GM23338 (cell line): ENCODE measurements around the gene ATG4B. TPM values are rescaled to one million over a fixed set of nuclear protein-coding genes. Genes with fewer than 3 reads are reported as not detected.

Experiments used
- ATAC-seq: fragments of 200-7000 bp; cut with Tn5 transposase; 3 replicates; pipeline ENCODE4 v1.9.1; 2020
- DNase-seq: peaks from one replicate; pipeline ENCODE4 v3.0.0-alpha.2; 2015; ENCODE audit warnings: low spot score
- H2AFZ ChIP-seq: fragments of 200-600 bp; sonication (generic); 2 replicates; pipeline ENCODE4 v1.8.0; 2016; ENCODE audit warnings: antibody characterized with exemption, mild to moderate bottlenecking, moderate library complexity
- H3F3A ChIP-seq: fragments of 200-600 bp; sonication (generic); replicated peaks from 2 replicates; pipeline ENCODE4 v1.8.0; 2017; ENCODE audit warnings: antibody characterized with exemption, mixed run types, low read depth
- H3K27ac ChIP-seq: fragments of 200-600 bp; sonication (generic); 2 replicates; pipeline ENCODE4 v1.6.1; 2016; ENCODE audit warnings: low read depth
- H3K27me3 ChIP-seq: fragments of 200-600 bp; sonication (generic); 2 replicates; pipeline ENCODE4 v1.8.0; 2016; ENCODE audit warnings: mild to moderate bottlenecking, mixed run types, moderate library complexity; ENCODE audit not compliant: insufficient read depth
- H3K36me3 ChIP-seq: fragments of 200-600 bp; sonication (generic); 2 replicates; pipeline ENCODE4 v1.8.0; 2016; ENCODE audit warnings: mild to moderate bottlenecking; ENCODE audit not compliant: insufficient read depth
- H3K4me1 ChIP-seq: fragments of 200-600 bp; sonication (generic); 2 replicates; pipeline ENCODE4 v1.8.0; 2016; ENCODE audit warnings: mild to moderate bottlenecking, moderate library complexity; ENCODE audit not compliant: insufficient read depth
- H3K4me2 ChIP-seq: fragments of 200-600 bp; sonication (generic); 2 replicates; pipeline ENCODE4 v1.7.1; 2017; ENCODE audit warnings: mixed run types
- H3K4me3 ChIP-seq: fragments of 200-600 bp; sonication (generic); 2 replicates; pipeline ENCODE4 v1.6.1; 2016; ENCODE audit warnings: mixed run types
- H3K79me2 ChIP-seq: fragments of 200-600 bp; sonication (generic); replicated peaks from 2 replicates; pipeline ENCODE4 v1.8.0; 2017; ENCODE audit warnings: mild to moderate bottlenecking; ENCODE audit not compliant: insufficient read depth
- H3K9me2 ChIP-seq: fragments of 200-600 bp; sonication (generic); 2 replicates; pipeline ENCODE4 v1.8.0; 2017; ENCODE audit not compliant: insufficient read depth
- H4K20me1 ChIP-seq: fragments of 200-600 bp; sonication (generic); replicated peaks from 2 replicates; pipeline ENCODE4 v1.8.0; 2017; ENCODE audit warnings: mild to moderate bottlenecking; ENCODE audit not compliant: insufficient read depth
- H3K27ac Mint-ChIP-seq: 2 replicates; pipeline ENCODE4 v1.8.0; 2020; ENCODE audit warnings: inconsistent platforms, mild to moderate bottlenecking, moderate library complexity, mixed read lengths
- H3K27me3 Mint-ChIP-seq: 3 replicates; pipeline ENCODE4 v1.8.0; 2022; ENCODE audit warnings: low read depth, mild to moderate bottlenecking, moderate library complexity, mixed read lengths, inconsistent platforms; ENCODE audit not compliant: insufficient read depth, poor library complexity
- H3K36me3 Mint-ChIP-seq: 3 replicates; pipeline ENCODE4 v1.8.0; 2021; ENCODE audit warnings: low read depth, mild to moderate bottlenecking, inconsistent platforms, moderate library complexity, mixed read lengths
- H3K4me1 Mint-ChIP-seq: 3 replicates; pipeline ENCODE4 v1.8.0; 2020; ENCODE audit warnings: mild to moderate bottlenecking, inconsistent platforms, mixed read lengths
- H3K4me3 Mint-ChIP-seq: 3 replicates; pipeline ENCODE4 v1.8.0; 2021; ENCODE audit warnings: moderate library complexity, mild to moderate bottlenecking, inconsistent platforms, mixed read lengths
- H3K9me3 Mint-ChIP-seq: 3 replicates; pipeline ENCODE4 v1.8.0; 2020; ENCODE audit warnings: moderate library complexity, mild to moderate bottlenecking, inconsistent platforms, mixed read lengths
- CREB1 ChIP-seq: fragments of 250-450 bp; sonication (Bioruptor Pico); IDR thresholded peaks from 2 replicates; pipeline ENCODE4 v1.5.0; 2020; ENCODE audit warnings: low read depth, mild to moderate bottlenecking, moderate library complexity
- EZH2 ChIP-seq: fragments of 200-600 bp; sonication (generic); IDR thresholded peaks from one replicate; pipeline ENCODE4 v1.8.0; 2017; ENCODE audit warnings: antibody characterized with exemption, mild to moderate bottlenecking, low read depth; ENCODE audit not compliant: unreplicated experiment
- EZH2phosphoT487 ChIP-seq: fragments of 200-600 bp; sonication (generic); IDR thresholded peaks from one replicate; pipeline ENCODE4 v1.8.1; 2018; ENCODE audit warnings: antibody characterized with exemption; ENCODE audit not compliant: unreplicated experiment
- JUNB ChIP-seq: IDR thresholded peaks from one replicate; pipeline ENCODE4 v1.6.1; 2016; ENCODE audit warnings: antibody characterized with exemption; ENCODE audit not compliant: unreplicated experiment
- NANOG ChIP-seq: IDR thresholded peaks from 2 replicates; pipeline ENCODE4 v1.6.1; 2016; ENCODE audit warnings: antibody characterized with exemption, borderline replicate concordance
- POLR2AphosphoS5 ChIP-seq: IDR thresholded peaks from 2 replicates; pipeline ENCODE4 v1.6.1; 2016; ENCODE audit warnings: antibody characterized with exemption, low read depth
- STAT1 ChIP-seq: IDR thresholded peaks from one replicate; pipeline ENCODE4 v1.6.1; 2016; ENCODE audit warnings: antibody characterized with exemption; ENCODE audit not compliant: unreplicated experiment
- ZNF114 ChIP-seq: fragments of 250-450 bp; sonication (Bioruptor Pico); IDR thresholded peaks from 2 replicates; pipeline ENCODE4 v1.5.0; 2020; ENCODE audit warnings: mild to moderate bottlenecking, moderate library complexity
- polyA plus RNA-seq: library from polyadenylated mRNA; unstranded; fragments of >200 nt; fragmentation: Nextera tagmentation; extraction: Ambion mirVana; gene quantifications from 2 replicates; pipeline ENCODE4 v1.2.1, GENCODE V29; 2016
- total RNA-seq: library from RNA; depleted of rRNA; stranded (reverse); fragments of >200 nt; shearing (Covaris generic); gene quantifications from 2 replicates; pipeline ENCODE4 v1.2.3, GENCODE V29; 2014
- TF ChIP-seq, protein P1 (sequence below), 2 experiments: fragments of 200-600 bp in 1 of 2; sonication (generic) in 1 of 2; conservative IDR thresholded peaks; 2 replicates each; pipeline versions ENCODE4 v1.5.1 to v1.6.1; 2016 to 2017; ENCODE audit warnings: antibody characterized with exemption in 2 of 2, low read depth in 2 of 2, mild to moderate bottlenecking in 2 of 2, moderate library complexity in 1 of 2
- TF ChIP-seq, protein P2 (sequence below): IDR thresholded peaks from one replicate; pipeline ENCODE4 v1.6.1; 2018; ENCODE audit warnings: antibody characterized with exemption; ENCODE audit not compliant: unreplicated experiment
- TF ChIP-seq, protein P3 (sequence below): fragments of 250-450 bp; sonication (Bioruptor Pico); IDR thresholded peaks from 2 replicates; pipeline ENCODE4 v1.5.0; 2020; ENCODE audit warnings: mild to moderate bottlenecking, moderate library complexity
- TF ChIP-seq, protein P4 (sequence below): IDR thresholded peaks from 2 replicates; pipeline ENCODE4 v1.6.1; 2016; ENCODE audit warnings: antibody characterized with exemption

Gene ATG4B
- total and polyA plus RNA-seq, 2 experiments from 2014 or later: 102 to 104 TPM

DNA sequence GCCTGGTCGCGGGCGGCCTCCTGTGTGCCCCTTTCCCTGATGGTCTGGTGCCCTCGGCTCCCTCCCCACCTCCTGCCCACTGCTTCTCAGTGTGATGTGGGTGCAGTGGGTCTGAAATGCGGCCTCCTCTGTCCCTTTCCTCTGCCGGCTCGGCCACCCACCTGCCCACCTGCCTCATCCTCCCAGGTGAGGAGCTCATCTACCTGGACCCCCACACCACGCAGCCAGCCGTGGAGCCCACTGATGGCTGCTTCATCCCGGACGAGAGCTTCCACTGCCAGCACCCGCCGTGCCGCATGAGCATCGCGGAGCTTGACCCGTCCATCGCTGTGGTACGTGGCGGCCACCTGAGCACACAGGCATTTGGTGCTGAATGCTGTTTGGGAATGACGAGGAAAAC is 30.9 kb downstream of the ATG4B start:
- Mint-ChIP-seq H3K4me3 (no peak overlapping the region), H3K9me3 (no peaks in the 10 kb centered on the region; the same call in 2 of the 3 replicates), H3K36me3 (peaks cover 45% of the 10 kb centered on the region), H3K27ac (no peak overlapping the region), H3K4me1 (peaks cover 4% of the 10 kb centered on the region; the same call in 2 of the 3 replicates), H3K27me3 (peaks cover 9% of the 10 kb centered on the region)
- DNase-seq (no peak), ATAC-seq (no peak)
- no peak for TF ChIP-seq NANOG
- TF ChIP-seq, protein P1, sequence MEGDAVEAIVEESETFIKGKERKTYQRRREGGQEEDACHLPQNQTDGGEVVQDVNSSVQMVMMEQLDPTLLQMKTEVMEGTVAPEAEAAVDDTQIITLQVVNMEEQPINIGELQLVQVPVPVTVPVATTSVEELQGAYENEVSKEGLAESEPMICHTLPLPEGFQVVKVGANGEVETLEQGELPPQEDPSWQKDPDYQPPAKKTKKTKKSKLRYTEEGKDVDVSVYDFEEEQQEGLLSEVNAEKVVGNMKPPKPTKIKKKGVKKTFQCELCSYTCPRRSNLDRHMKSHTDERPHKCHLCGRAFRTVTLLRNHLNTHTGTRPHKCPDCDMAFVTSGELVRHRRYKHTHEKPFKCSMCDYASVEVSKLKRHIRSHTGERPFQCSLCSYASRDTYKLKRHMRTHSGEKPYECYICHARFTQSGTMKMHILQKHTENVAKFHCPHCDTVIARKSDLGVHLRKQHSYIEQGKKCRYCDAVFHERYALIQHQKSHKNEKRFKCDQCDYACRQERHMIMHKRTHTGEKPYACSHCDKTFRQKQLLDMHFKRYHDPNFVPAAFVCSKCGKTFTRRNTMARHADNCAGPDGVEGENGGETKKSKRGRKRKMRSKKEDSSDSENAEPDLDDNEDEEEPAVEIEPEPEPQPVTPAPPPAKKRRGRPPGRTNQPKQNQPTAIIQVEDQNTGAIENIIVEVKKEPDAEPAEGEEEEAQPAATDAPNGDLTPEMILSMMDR (conservative IDR thresholded peaks at IDR 0.05; ENCODE audit: low read depth in 2 of 2): no peak
- TF ChIP-seq, protein P2, sequence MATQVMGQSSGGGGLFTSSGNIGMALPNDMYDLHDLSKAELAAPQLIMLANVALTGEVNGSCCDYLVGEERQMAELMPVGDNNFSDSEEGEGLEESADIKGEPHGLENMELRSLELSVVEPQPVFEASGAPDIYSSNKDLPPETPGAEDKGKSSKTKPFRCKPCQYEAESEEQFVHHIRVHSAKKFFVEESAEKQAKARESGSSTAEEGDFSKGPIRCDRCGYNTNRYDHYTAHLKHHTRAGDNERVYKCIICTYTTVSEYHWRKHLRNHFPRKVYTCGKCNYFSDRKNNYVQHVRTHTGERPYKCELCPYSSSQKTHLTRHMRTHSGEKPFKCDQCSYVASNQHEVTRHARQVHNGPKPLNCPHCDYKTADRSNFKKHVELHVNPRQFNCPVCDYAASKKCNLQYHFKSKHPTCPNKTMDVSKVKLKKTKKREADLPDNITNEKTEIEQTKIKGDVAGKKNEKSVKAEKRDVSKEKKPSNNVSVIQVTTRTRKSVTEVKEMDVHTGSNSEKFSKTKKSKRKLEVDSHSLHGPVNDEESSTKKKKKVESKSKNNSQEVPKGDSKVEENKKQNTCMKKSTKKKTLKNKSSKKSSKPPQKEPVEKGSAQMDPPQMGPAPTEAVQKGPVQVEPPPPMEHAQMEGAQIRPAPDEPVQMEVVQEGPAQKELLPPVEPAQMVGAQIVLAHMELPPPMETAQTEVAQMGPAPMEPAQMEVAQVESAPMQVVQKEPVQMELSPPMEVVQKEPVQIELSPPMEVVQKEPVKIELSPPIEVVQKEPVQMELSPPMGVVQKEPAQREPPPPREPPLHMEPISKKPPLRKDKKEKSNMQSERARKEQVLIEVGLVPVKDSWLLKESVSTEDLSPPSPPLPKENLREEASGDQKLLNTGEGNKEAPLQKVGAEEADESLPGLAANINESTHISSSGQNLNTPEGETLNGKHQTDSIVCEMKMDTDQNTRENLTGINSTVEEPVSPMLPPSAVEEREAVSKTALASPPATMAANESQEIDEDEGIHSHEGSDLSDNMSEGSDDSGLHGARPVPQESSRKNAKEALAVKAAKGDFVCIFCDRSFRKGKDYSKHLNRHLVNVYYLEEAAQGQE: no peak
- TF ChIP-seq POLR2AphosphoS5: no peak
- no peak for TF ChIP-seq ZNF114
- TF ChIP-seq EZH2: no peak
- TF ChIP-seq CREB1 (CRISPR knock-in tag): no peak
- TF ChIP-seq, protein P3, sequence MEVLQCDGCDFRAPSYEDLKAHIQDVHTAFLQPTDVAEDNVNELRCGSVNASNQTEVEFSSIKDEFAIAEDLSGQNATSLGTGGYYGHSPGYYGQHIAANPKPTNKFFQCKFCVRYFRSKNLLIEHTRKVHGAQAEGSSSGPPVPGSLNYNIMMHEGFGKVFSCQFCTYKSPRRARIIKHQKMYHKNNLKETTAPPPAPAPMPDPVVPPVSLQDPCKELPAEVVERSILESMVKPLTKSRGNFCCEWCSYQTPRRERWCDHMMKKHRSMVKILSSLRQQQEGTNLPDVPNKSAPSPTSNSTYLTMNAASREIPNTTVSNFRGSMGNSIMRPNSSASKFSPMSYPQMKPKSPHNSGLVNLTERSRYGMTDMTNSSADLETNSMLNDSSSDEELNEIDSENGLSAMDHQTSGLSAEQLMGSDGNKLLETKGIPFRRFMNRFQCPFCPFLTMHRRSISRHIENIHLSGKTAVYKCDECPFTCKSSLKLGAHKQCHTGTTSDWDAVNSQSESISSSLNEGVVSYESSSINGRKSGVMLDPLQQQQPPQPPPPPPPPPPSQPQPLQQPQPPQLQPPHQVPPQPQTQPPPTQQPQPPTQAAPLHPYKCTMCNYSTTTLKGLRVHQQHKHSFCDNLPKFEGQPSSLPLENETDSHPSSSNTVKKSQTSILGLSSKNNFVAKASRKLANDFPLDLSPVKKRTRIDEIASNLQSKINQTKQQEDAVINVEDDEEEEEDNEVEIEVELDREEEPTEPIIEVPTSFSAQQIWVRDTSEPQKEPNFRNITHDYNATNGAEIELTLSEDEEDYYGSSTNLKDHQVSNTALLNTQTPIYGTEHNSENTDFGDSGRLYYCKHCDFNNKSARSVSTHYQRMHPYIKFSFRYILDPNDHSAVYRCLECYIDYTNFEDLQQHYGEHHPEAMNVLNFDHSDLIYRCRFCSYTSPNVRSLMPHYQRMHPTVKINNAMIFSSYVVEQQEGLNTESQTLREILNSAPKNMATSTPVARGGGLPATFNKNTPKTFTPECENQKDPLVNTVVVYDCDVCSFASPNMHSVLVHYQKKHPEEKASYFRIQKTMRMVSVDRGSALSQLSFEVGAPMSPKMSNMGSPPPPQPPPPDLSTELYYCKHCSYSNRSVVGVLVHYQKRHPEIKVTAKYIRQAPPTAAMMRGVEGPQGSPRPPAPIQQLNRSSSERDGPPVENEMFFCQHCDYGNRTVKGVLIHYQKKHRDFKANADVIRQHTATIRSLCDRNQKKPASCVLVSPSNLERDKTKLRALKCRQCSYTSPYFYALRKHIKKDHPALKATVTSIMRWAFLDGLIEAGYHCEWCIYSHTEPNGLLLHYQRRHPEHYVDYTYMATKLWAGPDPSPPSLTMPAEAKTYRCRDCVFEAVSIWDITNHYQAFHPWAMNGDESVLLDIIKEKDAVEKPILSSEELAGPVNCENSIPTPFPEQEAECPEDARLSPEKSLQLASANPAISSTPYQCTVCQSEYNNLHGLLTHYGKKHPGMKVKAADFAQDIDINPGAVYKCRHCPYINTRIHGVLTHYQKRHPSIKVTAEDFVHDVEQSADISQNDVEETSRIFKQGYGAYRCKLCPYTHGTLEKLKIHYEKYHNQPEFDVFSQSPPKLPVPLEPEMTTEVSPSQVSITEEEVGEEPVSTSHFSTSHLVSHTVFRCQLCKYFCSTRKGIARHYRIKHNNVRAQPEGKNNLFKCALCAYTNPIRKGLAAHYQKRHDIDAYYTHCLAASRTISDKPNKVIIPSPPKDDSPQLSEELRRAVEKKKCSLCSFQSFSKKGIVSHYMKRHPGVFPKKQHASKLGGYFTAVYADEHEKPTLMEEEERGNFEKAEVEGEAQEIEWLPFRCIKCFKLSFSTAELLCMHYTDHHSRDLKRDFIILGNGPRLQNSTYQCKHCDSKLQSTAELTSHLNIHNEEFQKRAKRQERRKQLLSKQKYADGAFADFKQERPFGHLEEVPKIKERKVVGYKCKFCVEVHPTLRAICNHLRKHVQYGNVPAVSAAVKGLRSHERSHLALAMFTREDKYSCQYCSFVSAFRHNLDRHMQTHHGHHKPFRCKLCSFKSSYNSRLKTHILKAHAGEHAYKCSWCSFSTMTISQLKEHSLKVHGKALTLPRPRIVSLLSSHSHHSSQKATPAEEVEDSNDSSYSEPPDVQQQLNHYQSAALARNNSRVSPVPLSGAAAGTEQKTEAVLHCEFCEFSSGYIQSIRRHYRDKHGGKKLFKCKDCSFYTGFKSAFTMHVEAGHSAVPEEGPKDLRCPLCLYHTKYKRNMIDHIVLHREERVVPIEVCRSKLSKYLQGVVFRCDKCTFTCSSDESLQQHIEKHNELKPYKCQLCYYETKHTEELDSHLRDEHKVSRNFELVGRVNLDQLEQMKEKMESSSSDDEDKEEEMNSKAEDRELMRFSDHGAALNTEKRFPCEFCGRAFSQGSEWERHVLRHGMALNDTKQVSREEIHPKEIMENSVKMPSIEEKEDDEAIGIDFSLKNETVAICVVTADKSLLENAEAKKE: no peak
- TF ChIP-seq EZH2phosphoT487: no peak
- no peak for TF ChIP-seq STAT1
- TF ChIP-seq JUNB: no peak
- TF ChIP-seq, protein P4, sequence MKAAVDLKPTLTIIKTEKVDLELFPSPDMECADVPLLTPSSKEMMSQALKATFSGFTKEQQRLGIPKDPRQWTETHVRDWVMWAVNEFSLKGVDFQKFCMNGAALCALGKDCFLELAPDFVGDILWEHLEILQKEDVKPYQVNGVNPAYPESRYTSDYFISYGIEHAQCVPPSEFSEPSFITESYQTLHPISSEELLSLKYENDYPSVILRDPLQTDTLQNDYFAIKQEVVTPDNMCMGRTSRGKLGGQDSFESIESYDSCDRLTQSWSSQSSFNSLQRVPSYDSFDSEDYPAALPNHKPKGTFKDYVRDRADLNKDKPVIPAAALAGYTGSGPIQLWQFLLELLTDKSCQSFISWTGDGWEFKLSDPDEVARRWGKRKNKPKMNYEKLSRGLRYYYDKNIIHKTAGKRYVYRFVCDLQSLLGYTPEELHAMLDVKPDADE: no peak
- Histone ChIP-seq H2AFZ (no peak overlapping the region), H3K27me3 (no peaks in the 10 kb centered on the region), H3K4me2 (no peak overlapping the region), H3K9me2 (no peaks in the 10 kb centered on the region), H3K79me2 (no peaks in the 10 kb centered on the region), H3K27ac (no peak overlapping the region), H3K4me1 (no peaks in the 10 kb centered on the region), H3K4me3 (no peak overlapping the region), H3K36me3 (peaks cover 4% of the 10 kb centered on the region; the same call in 1 of the 2 replicates), H3F3A (0 out of 2 replicates have a peak, but pooled peaks cover 2% of the 10 kb centered on the region), H4K20me1 (peaks cover 4% of the 10 kb centered on the region)
